Stimulated activated CD4-positive, alpha-beta T cell treated with anti-CD3 and anti-CD28 coated beads, Interleukin-4, amount 100 ng/mL, for 1 hour (primary cell): Measurements from ENCODE around the gene ALOX12B.
"Not testable (repeated sequence)": the region's sequence is repeated elsewhere in the genome, so short reads cannot be mapped to it uniquely, and the experiment has no call there.

Experiments used
- DNase-seq: peaks from one replicate; pipeline ENCODE4 v3.0.0-alpha.2; 2020

ALOX12B gene

GRCh38 chr17:8063761-8064534 is 23.6 kb downstream of the ALOX12B start:
- DNase-seq: no peak

DNA sequence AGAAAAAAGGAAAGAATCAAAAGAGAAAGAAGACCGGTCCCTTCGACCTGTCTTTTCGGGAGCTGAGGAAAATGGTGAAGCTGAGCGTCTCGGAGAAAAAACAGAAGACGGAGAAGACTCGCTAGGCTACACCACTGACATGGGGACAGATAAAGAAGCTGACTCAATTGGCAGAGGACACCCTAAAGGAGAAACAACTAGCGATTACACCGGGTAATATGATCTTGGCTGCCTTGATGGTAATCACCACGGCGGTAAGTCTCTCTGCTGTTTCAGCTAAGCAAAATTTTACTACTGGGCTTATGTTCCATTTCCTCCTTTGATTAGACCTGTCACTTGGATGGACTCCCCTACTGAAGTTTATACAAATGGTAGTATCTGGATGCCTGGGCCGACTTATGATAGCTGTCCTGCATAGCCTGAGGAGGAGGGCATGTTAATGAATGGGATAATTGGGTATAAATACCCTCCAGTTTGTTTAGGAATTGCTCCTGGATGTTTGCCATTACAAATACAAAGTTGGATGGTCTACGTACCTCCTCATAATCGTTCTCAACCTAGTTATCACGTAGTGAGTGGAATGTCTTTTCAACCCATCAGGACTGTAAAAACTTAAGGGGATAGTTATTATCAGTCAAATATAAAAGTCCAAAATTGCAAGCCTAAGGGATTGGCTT is 24.6 kb downstream of the ALOX12B start:
- DNase-seq: no peak

DNA sequence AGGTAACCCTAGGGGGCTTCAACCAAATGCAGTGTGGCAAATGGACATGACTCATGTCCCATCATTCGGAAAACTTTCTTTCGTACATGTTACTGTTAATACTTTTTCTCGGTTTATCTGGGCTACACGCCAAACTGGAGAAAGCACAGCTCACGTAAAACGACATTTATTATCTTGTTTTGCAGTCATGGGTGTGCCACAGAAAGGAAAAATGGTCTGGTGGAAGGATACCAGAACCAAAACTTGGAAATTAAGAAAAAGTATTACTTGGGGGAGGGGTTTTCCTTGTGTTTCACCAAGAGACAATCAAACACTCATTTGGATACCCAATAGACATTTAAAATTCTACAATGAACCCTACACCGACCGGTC is 25.1 kb downstream of the ALOX12B start:
- no peak for DNase-seq

GRCh38 chr17:8061851-8062250 is 25.7 kb downstream of the ALOX12B start:
- DNase-seq: not testable (repeated sequence)

DNA sequence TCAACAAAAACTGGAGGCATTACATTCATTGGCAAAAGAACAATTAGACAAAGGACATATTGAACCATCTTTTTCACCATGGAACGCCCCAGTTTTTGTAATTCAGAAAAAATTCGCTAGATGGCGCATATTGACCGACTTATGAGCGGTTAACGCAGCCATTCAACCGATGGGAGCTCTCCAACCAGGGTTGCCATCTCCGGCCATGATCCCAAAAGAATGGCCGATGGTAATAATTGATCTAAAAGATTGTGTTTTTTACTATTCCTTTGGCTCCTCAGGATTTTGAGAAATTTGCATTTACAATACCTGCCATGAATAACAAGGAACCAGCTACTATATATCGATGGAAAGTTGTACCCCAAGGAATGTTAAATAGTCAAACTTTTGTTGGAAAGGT is 27.2 kb downstream of the ALOX12B start:
- DNase-seq: peak; percentile 16

DNA sequence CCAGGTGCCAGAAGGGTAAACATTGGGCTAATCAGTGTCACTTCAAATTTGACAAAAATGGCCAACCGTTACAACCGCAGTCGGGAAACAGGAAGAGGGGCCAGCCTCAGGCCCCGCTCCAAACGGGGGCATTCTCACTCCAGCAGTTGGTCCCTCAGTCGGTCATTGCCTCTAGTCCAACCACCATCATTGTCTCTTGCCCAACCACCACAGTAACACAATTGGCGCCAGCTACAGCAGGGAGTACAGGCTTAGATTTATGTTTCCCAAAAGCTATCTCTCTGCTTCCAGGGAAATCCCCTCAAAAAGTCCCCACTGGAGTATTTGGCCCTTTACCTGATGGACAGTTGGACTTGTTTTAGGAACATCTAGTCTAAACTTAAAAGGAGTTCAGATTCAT is 28.4 kb downstream of the ALOX12B start:
- DNase-seq: no peak

DNA sequence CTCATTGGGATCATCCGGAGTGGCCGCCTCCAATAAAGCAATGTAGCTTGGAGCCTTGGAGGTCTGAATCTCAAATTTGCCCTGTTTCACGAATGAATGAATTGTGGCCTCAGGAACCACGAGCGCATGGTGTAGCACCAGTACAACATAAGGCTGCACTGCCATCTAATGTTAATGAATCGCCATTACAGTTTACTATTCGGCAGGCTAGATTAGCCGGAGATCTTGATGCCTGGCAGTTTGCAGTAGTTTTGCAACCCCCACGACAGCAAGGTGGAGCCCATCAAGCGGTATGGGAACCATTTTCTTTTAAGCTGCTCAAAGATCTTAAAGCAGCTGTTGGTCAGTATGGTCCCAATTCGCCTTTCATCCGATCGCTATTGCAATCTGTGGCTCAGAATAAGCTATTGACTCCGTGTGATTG is 29.8 kb downstream of the ALOX12B start:
- peak; percentile 25 for DNase-seq

DNA sequence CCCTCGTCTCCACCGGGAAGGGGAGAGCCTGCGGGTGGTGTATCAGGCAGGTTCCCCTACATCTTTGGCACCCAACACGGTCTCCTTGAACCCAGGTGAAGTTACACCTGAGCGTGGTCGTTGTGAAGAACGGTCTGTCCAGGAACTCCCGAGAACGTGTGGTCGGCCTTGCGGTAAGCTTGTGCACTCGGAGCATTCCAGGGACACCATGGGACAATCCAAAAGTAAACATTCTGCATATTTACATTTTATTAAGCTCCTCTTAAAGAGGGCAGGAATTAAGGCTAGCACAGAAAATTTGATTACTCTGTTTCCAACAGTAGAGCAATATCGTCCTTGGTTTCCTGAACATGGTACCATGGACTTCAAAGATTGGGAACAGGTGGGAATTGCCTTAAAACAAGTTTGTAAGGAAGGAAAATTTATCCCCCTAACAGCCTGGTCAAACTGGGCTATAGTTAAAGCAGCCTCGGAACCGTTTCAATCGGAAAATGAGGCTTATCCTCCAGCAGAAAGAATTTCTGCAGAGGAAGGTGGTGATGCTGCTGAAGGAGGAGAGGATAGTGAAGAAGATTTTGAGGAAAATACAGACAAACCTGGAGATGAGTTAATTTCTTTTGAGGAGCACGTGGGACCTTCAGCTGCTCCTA is 30.4 kb downstream of the ALOX12B start:
- no peak for DNase-seq

DNA sequence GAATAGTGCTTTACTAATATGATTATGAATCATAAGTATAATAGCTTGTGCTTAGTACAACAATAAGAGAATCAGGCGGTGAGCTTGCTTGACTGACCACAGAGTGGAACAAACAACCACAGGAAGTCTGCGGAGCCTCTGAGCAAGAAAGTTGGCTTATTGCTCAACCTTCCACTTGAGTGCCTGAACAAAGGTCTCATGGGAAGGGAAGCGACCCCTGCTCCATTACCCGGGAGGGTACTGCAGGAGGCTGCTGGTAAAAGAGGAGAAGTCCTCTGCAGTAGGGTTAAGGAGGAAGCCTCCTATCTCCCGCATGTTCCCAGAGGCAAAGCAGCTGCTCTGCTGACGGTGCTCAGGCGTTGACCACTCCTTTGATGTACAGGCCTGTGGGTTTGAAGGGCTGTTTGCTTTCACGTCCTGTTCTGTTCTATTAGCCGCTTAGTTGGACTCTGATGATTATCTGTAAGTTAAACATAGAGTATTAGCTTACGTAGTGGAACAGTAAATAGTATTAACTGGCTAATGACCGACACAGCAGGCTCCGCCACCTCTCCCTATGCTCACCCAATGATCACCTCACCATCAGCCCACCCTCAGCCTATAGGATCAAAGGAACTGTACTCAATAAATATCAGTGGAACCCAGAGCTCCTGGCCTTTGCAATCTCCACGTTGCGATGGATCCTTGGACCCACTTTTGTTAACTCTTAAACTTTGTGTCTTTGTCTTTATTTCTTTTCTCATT is 31.1 kb downstream of the ALOX12B start:
- DNase-seq: no peak

GRCh38 chr17:8055851-8056231 is 31.7 kb downstream of the ALOX12B start:
- no peak for DNase-seq

GRCh38 chr17:8053600-8053999 is 33.9 kb downstream of the ALOX12B start:
- DNase-seq: no peak

- no peak for DNase-seq
Observed at GRCh38 chr17:8052256-8053252, 35.0 kb downstream of the ALOX12B start.

DNA sequence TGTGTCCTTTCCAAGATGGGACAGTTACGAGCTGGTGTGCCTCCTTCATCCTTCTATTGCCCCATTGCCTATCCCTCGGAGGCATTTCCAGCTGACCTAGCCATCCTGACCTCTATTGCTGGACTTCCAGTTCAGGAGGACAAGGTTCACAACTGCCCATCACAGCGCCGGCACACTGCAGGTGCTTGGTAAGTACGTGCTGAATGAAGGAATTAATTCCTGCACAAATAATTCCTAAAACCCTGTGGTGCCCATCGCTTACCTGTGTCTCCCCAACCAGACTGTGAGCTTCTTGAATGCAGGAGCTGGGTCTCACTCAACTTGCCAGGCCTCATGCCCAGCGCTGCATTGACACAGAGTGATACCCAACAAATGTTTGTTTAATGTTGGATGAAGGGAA is 35.7 kb downstream of the ALOX12B start:
- no peak for DNase-seq

DNA sequence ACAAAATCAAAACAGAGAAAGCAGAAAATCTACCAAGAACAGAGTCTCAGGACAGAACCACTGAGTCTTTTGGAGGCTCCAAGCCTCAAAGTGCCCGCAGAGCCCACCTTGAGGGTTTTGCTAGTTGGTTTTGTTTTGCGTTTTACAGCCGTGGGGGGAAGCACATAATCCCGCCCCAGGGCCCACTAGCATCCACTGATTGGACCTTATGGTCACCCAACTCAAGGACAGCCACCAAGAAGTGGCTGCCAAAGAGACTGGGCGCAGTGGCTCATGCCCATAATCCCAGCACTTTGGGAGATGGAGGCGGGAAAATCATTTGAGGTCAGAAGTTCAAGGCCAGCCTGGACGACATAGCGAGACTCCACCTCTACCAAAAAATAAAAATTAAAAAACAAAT is 38.8 kb downstream of the ALOX12B start:
- no peak for DNase-seq

DNA sequence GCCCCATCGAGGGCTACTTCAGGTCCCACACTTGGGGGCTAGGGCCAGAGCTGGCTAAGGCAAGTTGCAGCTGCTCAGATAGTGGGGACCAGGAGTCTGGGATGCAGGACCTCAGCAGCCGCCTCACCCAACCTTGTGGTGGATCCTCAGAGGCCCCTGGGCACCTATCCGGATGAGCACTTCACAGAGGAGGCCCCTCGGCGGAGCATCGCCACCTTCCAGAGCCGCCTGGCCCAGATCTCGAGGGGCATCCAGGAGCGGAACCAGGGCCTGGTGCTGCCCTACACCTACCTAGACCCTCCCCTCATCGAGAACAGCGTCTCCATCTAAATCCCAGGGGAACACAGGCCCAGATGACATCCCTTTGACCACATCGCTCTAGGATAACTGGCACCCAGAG is 39.3 kb downstream of the ALOX12B start:
- DNase-seq: no peak

GRCh38 chr17:8047769-8048110 is 39.8 kb downstream of the ALOX12B start:
- no peak for DNase-seq

DNA sequence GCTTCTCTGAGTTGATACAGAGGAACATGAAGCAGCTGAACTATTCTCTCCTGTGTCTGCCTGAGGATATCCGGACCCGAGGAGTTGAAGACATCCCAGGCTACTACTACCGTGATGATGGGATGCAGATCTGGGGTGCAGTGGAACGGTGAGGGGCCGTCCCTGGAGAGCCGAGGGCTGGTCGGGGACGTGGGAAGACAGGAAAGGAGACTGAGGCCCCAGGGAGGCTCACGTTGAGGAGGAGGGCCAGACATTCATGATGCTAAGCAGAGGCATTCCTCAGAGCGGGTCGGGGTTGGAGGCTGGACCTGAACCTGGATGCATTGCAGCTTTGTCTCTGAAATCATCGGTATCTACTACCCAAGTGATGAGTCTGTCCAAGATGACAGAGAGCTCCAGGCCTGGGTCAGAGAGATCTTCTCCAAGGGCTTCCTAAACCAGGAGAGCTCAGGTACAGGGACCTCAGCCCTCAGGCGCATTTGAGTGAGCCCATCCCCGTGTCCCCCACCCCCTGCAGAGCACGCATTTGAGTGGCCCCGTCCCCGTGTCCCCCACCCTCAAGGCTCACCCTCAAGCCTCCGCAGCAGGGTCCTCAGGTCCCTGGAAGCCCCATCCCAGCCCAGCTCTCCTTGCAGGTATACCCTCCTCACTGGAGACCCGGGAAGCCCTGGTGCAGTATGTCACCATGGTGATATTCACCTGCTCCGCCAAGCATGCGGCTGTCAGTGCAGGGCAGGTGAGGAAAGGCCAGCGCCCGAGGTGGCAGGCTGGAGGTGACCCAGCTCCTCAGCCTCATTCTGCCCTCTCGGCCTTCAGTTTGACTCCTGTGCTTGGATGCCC is 40.4 kb downstream of the ALOX12B start:
- DNase-seq: no peak

DNA sequence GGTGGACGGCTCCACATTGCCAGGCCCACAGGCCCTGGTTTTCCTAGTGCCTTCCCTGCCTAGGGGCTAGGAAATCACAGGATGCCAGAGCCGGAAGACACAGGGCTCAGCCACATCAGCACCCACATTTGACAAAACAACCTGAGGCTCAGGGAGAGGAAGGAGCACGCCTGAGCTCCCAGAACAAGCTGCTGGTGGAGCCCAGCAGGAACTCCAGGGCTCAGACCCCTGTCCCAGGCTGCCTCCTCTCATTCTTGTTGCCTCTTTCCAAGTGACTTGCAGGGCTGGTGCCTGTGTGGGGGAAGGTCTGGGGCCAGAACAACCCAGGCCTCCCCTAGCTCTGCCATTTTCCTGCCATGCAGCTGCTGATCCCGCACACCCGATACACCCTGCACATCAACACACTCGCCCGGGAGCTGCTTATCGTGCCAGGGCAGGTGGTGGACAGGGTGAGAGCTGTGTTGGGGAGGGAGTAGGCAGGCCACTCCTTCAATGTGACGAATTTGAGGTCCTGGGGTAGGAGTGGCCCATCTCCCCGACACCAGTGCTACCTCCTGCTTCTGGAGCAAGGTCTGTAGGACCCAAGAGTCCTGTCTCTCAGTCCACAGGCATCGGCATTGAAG is 41.1 kb downstream of the ALOX12B start:
- no peak for DNase-seq

GRCh38 chr17:8044819-8045810 is 42.4 kb downstream of the ALOX12B start:
- DNase-seq: no peak

DNA sequence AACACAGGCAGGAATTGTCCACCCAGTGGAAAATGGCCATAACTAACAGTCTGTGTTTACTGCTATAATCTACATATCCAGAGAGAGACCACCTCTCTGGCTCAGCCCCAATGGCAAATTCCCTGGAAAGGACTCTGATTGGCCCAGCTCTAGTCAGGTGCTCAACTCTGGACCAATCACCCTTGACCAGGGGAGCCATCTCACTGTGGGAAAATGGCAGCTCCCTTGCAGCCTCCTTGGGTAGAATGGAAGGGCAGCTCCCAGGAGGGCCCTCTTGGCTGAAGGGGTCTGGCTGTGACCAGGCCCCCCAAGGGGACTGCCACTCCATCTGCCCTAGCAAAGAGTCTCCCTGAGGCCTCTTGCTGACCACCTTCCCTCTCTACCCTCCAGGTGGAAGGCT is 45.5 kb downstream of the ALOX12B start:
- no peak for DNase-seq
